Prostate gland (tissue), 2 donors: ENCODE measurements around the gene NABP1. TPM values are rescaled to one million over a fixed set of nuclear protein-coding genes. Genes with fewer than 3 reads are reported as not detected.

Experiments
- DNase-seq: peaks from one replicate; pipeline ENCODE4 v3.0.0-alpha.2; 2019; ENCODE audit warnings: low spot score
- H3K27ac ChIP-seq, 2 donors: fragments of 200-600 bp; sonication (generic); 2 replicates each; pipeline ENCODE4 v1.5.1; 2017 to 2019
- H3K27me3 ChIP-seq: fragments of 200-600 bp; sonication (generic); replicated peaks from 2 replicates; pipeline ENCODE4 v1.5.1; 2019; ENCODE audit not compliant: insufficient read depth
- H3K36me3 ChIP-seq, 2 donors: fragments of 200-600 bp; sonication (generic); 1 replicate in 1 of 2; 2 replicates in 1 of 2; pipeline versions ENCODE4 v1.5.1 to v1.8.1; 2017 to 2019
- H3K4me1 ChIP-seq: fragments of 200-600 bp; sonication (generic); replicated peaks from 2 replicates; pipeline ENCODE4 v1.5.1; 2019
- H3K4me3 ChIP-seq, 2 donors: fragments of 200-600 bp; sonication (generic); 2 replicates each; pipeline ENCODE4 v1.5.1; 2017 to 2019
- H3K9me3 ChIP-seq: fragments of 200-600 bp; sonication (generic); 2 replicates; pipeline ENCODE4 v1.5.1; 2017
- POLR2A ChIP-seq: fragments of 450-650 bp; IDR thresholded peaks from one replicate; pipeline ENCODE4 v1.6.1; 2016; ENCODE audit warnings: antibody characterized with exemption, mild to moderate bottlenecking
- POLR2AphosphoS5 ChIP-seq: sonication (generic); formaldehyde crosslinking; IDR thresholded peaks from one replicate; pipeline ENCODE4 v1.6.1; 2017; ENCODE audit warnings: antibody characterized with exemption
- WGBS: methylation state at CpG from one replicate; pipeline ENCODE4 v1.1.5; 2018; 5-methylcytosine and 5-hydroxymethylcytosine counted together
- intact Hi-C: fragments of 100-400 bp; cut with DNase I; formaldehyde crosslinking; loops from one replicate; pipeline ENCODE4 v1.14.2; 2022
- total RNA-seq, 2 donors: library from RNA; depleted of rRNA; stranded (reverse); fragments of >200 nt; gene quantifications; one replicate each; pipeline ENCODE4 v1.1.0, GENCODE V29; 2016
- TF ChIP-seq, protein P1 (sequence below), 4 experiments: fragments of 200-600 bp in 2 of 4; fragments of 450-650 bp in 2 of 4; sonication (generic) in 2 of 4; IDR thresholded peaks; 1 replicate in 3 of 4; 2 replicates in 1 of 4; pipeline ENCODE4 v1.5.1; 2016 to 2019; ENCODE audit warnings: antibody characterized with exemption in 4 of 4, mild to moderate bottlenecking in 2 of 4, moderate library complexity in 2 of 4

The NABP1 gene
- total RNA-seq, 2 donors from 2014 or later, result 3.8 to 28.3 TPM

DNA sequence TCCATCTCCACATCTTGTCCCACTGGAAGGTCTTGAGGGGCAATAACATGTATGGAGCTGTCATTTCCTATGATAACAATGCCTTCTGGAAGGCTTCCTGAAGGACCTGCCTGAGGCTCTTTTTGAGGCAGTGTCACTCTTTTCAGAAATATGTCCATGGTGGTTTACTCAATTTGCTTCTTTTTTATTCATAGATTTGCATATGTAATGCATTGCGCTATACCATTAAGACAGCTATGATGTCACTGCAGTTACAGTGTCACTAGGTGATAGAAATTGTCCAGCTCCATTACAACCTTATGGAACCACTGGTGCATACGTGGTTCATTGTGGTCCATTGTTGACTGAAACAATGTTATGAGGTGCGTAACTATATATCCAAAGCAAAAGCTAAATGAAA lies 19.9 kb downstream of the NABP1 start:
- intact Hi-C loops, result no loop called here
- H3K9me3 ChIP-seq, result no peaks in the 10 kb centered on the region
- H3K4me1 ChIP-seq, result no peaks in the 10 kb centered on the region
- H3K4me3 ChIP-seq, result no peak overlapping the region
- no peaks in the 10 kb centered on the region for H3K27me3 ChIP-seq
- no peaks in the 10 kb centered on the region for H3K36me3 ChIP-seq
- 91% methylated on average over 3 of the region's 3 CpGs for WGBS
- H3K27ac ChIP-seq, result no peak overlapping the region
- no peak for TF ChIP-seq POLR2AphosphoS5
- no peak for TF ChIP-seq POLR2A
- TF ChIP-seq, protein P1, sequence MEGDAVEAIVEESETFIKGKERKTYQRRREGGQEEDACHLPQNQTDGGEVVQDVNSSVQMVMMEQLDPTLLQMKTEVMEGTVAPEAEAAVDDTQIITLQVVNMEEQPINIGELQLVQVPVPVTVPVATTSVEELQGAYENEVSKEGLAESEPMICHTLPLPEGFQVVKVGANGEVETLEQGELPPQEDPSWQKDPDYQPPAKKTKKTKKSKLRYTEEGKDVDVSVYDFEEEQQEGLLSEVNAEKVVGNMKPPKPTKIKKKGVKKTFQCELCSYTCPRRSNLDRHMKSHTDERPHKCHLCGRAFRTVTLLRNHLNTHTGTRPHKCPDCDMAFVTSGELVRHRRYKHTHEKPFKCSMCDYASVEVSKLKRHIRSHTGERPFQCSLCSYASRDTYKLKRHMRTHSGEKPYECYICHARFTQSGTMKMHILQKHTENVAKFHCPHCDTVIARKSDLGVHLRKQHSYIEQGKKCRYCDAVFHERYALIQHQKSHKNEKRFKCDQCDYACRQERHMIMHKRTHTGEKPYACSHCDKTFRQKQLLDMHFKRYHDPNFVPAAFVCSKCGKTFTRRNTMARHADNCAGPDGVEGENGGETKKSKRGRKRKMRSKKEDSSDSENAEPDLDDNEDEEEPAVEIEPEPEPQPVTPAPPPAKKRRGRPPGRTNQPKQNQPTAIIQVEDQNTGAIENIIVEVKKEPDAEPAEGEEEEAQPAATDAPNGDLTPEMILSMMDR (IDR thresholded peaks at IDR 0.05), result no peak
- no peak for DNase-seq

DNA sequence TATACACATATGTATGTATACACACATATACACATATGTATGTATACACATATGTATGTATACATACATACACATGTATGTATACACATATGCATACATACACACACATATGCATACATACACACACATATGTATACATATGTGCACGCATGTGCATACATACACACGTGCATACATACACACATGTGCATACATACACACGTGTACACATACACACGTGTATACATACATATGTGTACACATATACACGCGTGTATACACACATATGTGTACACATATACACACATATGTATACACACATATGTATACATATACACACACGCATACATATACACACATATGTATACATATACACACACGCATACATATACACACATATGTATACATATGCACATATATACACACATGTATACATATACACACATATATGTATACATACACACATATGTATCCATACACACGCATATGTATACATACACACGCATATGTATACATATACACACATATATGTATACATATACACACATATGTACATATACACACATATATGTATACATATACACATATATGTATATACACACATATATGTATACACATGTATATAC lies 21.5 kb downstream of the NABP1 start:
- Histone ChIP-seq H3K4me3 (no peak overlapping the region), H3K27ac (no peak overlapping the region), H3K9me3 (no peaks in the 10 kb centered on the region), H3K36me3 (no peaks in the 10 kb centered on the region), H3K4me1 (no peaks in the 10 kb centered on the region), H3K27me3 (no peaks in the 10 kb centered on the region)
- TF ChIP-seq, protein P1 (IDR thresholded peaks at IDR 0.05), result no peak
- TF ChIP-seq POLR2AphosphoS5 (no peak), POLR2A (no peak)
- intact Hi-C loops, result no loop called here
- no peak for DNase-seq
- WGBS, result 74% methylated on average over 10 of the region's 10 CpGs

- no peak for DNase-seq
- H3K4me1 ChIP-seq, result no peaks in the 10 kb centered on the region
- TF ChIP-seq POLR2A, result no peak
- TF ChIP-seq, protein P1 (IDR thresholded peaks at IDR 0.05), result no peak
- intact Hi-C loops, result no loop called here
- H3K27me3 ChIP-seq, result no peaks in the 10 kb centered on the region
- no peak overlapping the region for H3K4me3 ChIP-seq
- H3K9me3 ChIP-seq, result no peaks in the 10 kb centered on the region
- 81% methylated on average over 1 of the region's 1 CpG for WGBS
- no peaks in the 10 kb centered on the region for H3K36me3 ChIP-seq
- no peak overlapping the region for H3K27ac ChIP-seq
These were observed 23.1 kb downstream of the NABP1 start for GRCh38 chr2:191701029-191701428.

- no peak for DNase-seq
- H3K4me1 ChIP-seq, result no peaks in the 10 kb centered on the region
- no peaks in the 10 kb centered on the region for H3K27me3 ChIP-seq
- no peaks in the 10 kb centered on the region for H3K36me3 ChIP-seq
- H3K27ac ChIP-seq, result no peak overlapping the region
- TF ChIP-seq POLR2AphosphoS5 (no peak), POLR2A (no peak)
- TF ChIP-seq, protein P1 (IDR thresholded peaks at IDR 0.05), result no peak
- intact Hi-C loops, result no loop called here
- H3K4me3 ChIP-seq, result no peak overlapping the region
- 67% methylated on average over 2 of the region's 2 CpGs for WGBS
- no peaks in the 10 kb centered on the region for H3K9me3 ChIP-seq
These were observed 23.8 kb downstream of the NABP1 start for GRCh38 chr2:191701696-191702095.

GRCh38 chr2:191703079-191703725 lies 25.3 kb downstream of the NABP1 start:
- Histone ChIP-seq H3K36me3 (no peaks in the 10 kb centered on the region), H3K27ac (no peak overlapping the region), H3K9me3 (no peaks in the 10 kb centered on the region), H3K4me1 (no peaks in the 10 kb centered on the region), H3K4me3 (no peak overlapping the region), H3K27me3 (no peaks in the 10 kb centered on the region)
- WGBS, result 85% methylated on average over 7 of the region's 7 CpGs
- no peak for TF ChIP-seq POLR2A
- TF ChIP-seq POLR2AphosphoS5, result no peak
- TF ChIP-seq, protein P1 (IDR thresholded peaks at IDR 0.05), result no peak
- no peak for DNase-seq
- intact Hi-C loops, result no loop called here
